Heart left ventricle (tissue), 16 donors: Measurements from ENCODE around the gene ZNF367. TPM values are rescaled to one million over a fixed set of nuclear protein-coding genes. Genes with fewer than 3 reads are reported as not detected.
A peak's percentile ranks its signal among the peaks of the same experiment; 100 is the strongest.

Source experiments
- ATAC-seq, 4 donors: fragments of 200-7000 bp; cut with Tn5 transposase; one replicate each; pipeline ENCODE4 v1.9.1; 2020 to 2022; ENCODE audit warnings: moderate library complexity in 4 of 4, mild to moderate bottlenecking in 3 of 4, moderate number of reproducible peaks in 1 of 4
- DNase-seq, 5 donors: peaks; one replicate each; pipeline ENCODE4 v3.0.0-alpha.2; 2020
- H3K27ac ChIP-seq, 12 donors: fragments of 200-600 bp; sonication (generic) in 4 of 12; one replicate each; pipeline versions ENCODE4 v1.5.0 to v1.8.0; 2016 to 2022; ENCODE audit warnings: mild to moderate bottlenecking in 2 of 12
- H3K27me3 ChIP-seq, 9 donors: fragments of 200-600 bp; sonication (generic) in 2 of 9; one replicate each; pipeline versions ENCODE4 v1.5.1 to v1.8.0; 2016 to 2022; ENCODE audit warnings: mild to moderate bottlenecking in 3 of 9
- H3K36me3 ChIP-seq, 9 donors: fragments of 200-600 bp; sonication (generic) in 2 of 9; one replicate each; pipeline versions ENCODE4 v1.5.0 to v1.8.0; 2018 to 2022; ENCODE audit warnings: mild to moderate bottlenecking in 2 of 9
- H3K4me1 ChIP-seq, 12 donors: fragments of 200-600 bp; sonication (generic) in 4 of 12; one replicate each; pipeline versions ENCODE4 v1.5.0 to v1.8.0; 2016 to 2022; ENCODE audit warnings: mild to moderate bottlenecking in 3 of 12
- H3K4me3 ChIP-seq, 12 donors: fragments of 200-600 bp; sonication (generic) in 4 of 12; one replicate each; pipeline versions ENCODE4 v1.5.0 to v1.8.0; 2017 to 2022; ENCODE audit warnings: mild to moderate bottlenecking in 9 of 12, moderate library complexity in 4 of 12
- H3K9me3 ChIP-seq, 12 donors: fragments of 200-600 bp; sonication (generic) in 4 of 12; one replicate each; pipeline versions ENCODE4 v1.5.0 to v1.8.0; 2016 to 2022; ENCODE audit warnings: mild to moderate bottlenecking in 1 of 12
- POLR2A ChIP-seq, 2 donors: fragments of 450-650 bp; IDR thresholded peaks; one replicate each; pipeline ENCODE4 v1.6.1; 2017; ENCODE audit warnings: antibody characterized with exemption in 2 of 2, mild to moderate bottlenecking in 2 of 2, moderate library complexity in 2 of 2
- WGBS, 4 donors: extraction: QIAGEN DNeasy Blood & Tissue Kit in 2 of 4; methylation state at CpG; one replicate each; pipeline versions ENCODE4 v1.1.5 to v1.1.7; 2013 to 2018; 5-methylcytosine and 5-hydroxymethylcytosine counted together
- intact Hi-C, 10 donors: fragments of 100-400 bp; cut with DNase I; formaldehyde crosslinking; loops; one replicate each; pipeline versions ENCODE4 v1.11.1 to v1.14.2; 2022
- polyA plus RNA-seq, 2 donors: library from polyadenylated mRNA; stranded (reverse); fragments of 200-250 nt; gene quantifications; one replicate each; pipeline ENCODE4 v1.2.3, GENCODE V29; 2013
- total RNA-seq, 9 donors: library from RNA; depleted of rRNA in 2 of 9; stranded (reverse); fragments of >200 nt in 2 of 9; fragmentation: NEBNext Ultra II Directional in 3 of 9; extraction: Animal tissue kit (Norgen Biotek cat#: 25700) in 3 of 9; gene quantifications; one replicate each; pipeline versions ENCODE4 v1.1.0 to v1.2.4, GENCODE V29; 2016 to 2023
- TF ChIP-seq, protein P1 (sequence below), 12 donors: fragments of 200-600 bp; sonication (generic) in 4 of 12; IDR thresholded peaks; one replicate each; pipeline versions ENCODE4 v1.5.0 to v1.8.0; 2018 to 2022; ENCODE audit warnings: antibody characterized with exemption in 12 of 12, mild to moderate bottlenecking in 5 of 12
- donor health status: ischemic (EF 13 %, LVEDD 7.1; RV severe dilation, severe dysfunction).
- donor health status: healthy with polysubstance abuse.
- donor health status: DM: no; HTN: yes; CAD: no.
- donor health status: DM: no; HTN: no; CAD: no.
- donor health status: ischemic (EF 25% LVEDD 6.9; RV normal size, moderate dysfunction).
- donor health status: ischemic (EF 25% LVEDD 5.7; RV mildly dilated, moderate dysfunction).
- donor health status: healthy.
- donor health status: DM: yes; HTN: yes; CAD: no.
- donor health status: ischemic (EF 35%, LVEDD 5.7; RV mildly dilated, moderate dysfunction).
- donor health status: nonischemic (EF 11% LVEDD 7.7; RV severe dilation, severe dysfunction).
- donor health status: DM: yes; HTN: yes; CAD: no.
- donor health status: PGD.
- donor health status: ischemic (EF 29% LVEDD 5.4; RV normal size, mild dysfunction).
- donor health status: nonischemic (EF 23%, LVEDD 6.1; RV moderate dilation, normal function).

Gene ZNF367
- total and polyA plus RNA-seq, 11 donors: 0.91 to 5.9 (median 3.2) TPM

DNA sequence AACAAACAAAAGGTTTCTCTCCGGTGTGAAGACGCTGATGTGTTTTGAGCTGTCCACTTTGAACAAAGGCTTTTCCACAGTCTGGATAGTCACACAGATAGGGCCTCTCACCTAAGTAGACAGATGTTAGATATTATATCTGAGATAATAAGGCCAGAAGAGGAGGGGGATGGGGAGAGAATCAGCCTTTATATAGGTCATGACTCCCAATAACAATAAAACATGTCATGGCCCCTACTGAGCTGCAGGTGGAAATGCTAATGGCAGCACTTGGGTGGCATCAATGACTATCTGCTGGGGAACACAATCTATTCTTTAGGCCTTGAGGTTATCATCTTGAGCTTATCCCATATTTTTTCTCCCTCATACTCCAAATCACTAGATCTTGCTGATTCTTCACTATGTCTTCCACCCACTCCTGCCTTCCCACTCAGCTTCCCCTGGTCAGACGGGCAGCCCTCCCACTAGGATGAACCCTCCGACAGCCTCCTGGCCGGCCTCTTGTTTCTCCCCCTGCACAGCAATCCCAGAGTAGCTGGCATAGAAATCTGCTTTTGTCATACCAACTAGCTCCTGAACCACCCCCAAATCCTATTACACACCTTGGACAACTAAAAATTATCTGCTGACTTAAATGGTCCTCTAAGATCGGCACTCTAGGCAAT is 23.2 kb downstream of the ZNF367 start:
- ATAC-seq (no peak), DNase-seq (no peak)
- intact Hi-C loops: no loop called here
- TF ChIP-seq, protein P1, sequence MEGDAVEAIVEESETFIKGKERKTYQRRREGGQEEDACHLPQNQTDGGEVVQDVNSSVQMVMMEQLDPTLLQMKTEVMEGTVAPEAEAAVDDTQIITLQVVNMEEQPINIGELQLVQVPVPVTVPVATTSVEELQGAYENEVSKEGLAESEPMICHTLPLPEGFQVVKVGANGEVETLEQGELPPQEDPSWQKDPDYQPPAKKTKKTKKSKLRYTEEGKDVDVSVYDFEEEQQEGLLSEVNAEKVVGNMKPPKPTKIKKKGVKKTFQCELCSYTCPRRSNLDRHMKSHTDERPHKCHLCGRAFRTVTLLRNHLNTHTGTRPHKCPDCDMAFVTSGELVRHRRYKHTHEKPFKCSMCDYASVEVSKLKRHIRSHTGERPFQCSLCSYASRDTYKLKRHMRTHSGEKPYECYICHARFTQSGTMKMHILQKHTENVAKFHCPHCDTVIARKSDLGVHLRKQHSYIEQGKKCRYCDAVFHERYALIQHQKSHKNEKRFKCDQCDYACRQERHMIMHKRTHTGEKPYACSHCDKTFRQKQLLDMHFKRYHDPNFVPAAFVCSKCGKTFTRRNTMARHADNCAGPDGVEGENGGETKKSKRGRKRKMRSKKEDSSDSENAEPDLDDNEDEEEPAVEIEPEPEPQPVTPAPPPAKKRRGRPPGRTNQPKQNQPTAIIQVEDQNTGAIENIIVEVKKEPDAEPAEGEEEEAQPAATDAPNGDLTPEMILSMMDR (IDR thresholded peaks at IDR 0.05): no peak
- no peak for TF ChIP-seq POLR2A (IDR thresholded peaks at IDR 0.05)
- Histone ChIP-seq H3K27ac (no peak overlapping the region), H3K9me3 (no peaks in the 10 kb centered on the region), H3K27me3 (no peaks in the 10 kb centered on the region), H3K4me1 (peaks cover 0 to 4% (median 0%) of the 10 kb centered on the region in 12 donors), H3K4me3 (no peak overlapping the region), H3K36me3 (peaks cover 0 to 22% (median 0%) of the 10 kb centered on the region in 9 donors)
- WGBS, 4 donors: 93 to 96% (median 96%) methylated on average over 6 of the region's 6 CpGs

DNA sequence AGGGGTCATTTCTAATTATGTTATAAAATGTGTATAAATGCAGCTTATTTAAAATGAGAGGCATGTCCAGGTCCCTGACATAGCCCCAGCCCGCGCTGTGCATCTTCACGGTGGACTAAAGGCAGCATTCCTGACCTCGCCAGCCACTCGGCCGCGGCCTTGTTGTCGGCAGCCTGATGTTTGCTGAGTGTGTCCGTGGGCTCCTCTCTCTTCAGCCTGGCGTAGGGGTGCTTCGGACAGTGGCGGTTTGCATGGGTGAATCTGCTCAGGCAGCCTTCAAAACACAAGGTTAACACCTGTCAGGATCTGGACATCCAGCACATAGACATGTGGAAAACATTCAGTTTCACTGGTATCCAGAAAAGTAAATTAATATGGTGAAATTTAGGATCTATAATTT is 25.9 kb downstream of the ZNF367 start:
- H3K4me1 ChIP-seq: peaks cover 0 to 6% (median 0%) of the 10 kb centered on the region in 12 donors
- no peak overlapping the region for H3K4me3 ChIP-seq
- TF ChIP-seq, protein P1 (IDR thresholded peaks at IDR 0.05): no peak
- TF ChIP-seq POLR2A (IDR thresholded peaks at IDR 0.05): no peak
- no peaks in the 10 kb centered on the region for H3K9me3 ChIP-seq
- ATAC-seq (no peak), DNase-seq (no peak)
- no peak overlapping the region for H3K27ac ChIP-seq
- H3K27me3 ChIP-seq: no peaks in the 10 kb centered on the region
- WGBS, 4 donors: 96 to 97% (median 96%) methylated on average over 12 of the region's 12 CpGs
- intact Hi-C loops: no loop called here
- peaks cover 0 to 33% (median 0%) of the 10 kb centered on the region in 9 donors for H3K36me3 ChIP-seq

DNA sequence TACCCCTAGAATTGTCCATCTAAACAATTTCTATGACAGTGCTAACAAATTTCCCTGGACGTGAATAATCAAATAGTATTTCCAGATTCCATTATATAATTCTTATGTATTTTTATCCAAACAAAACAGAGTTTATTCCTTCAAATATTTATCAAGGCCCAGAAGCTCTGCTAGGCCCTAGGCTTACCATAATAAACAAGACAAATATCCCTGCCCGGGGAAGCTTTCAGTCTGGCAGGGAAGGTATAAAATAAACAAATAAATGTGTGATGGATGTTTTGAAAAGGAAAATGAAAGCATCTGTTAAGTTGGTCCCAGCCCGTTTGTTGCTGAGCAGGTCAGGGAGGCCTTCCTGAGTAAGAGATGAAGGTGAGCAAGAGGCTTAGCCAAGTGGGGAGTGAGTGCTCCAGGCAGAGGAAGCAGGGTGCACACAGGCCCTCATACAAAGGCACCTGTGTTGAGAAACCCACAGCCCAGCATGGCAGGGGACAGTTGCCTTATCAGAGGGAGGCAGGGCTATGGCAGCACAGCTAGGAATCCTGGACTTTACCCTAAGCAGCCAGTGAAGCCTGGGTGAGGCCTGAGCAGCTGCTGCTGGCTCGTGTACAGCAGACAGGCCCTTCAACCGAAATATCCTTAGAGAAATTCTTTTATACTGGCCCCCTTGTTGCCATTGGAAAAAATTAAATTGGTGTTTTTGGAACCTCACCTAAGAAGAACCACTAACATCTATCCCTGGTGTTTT is 27.0 kb downstream of the ZNF367 start:
- WGBS, 4 donors: 76 to 88% (median 84%) methylated on average over 5 of the region's 5 CpGs
- peak in 1 of 4 donors; percentile 26 for ATAC-seq
- intact Hi-C loops: no loop called here

DNA sequence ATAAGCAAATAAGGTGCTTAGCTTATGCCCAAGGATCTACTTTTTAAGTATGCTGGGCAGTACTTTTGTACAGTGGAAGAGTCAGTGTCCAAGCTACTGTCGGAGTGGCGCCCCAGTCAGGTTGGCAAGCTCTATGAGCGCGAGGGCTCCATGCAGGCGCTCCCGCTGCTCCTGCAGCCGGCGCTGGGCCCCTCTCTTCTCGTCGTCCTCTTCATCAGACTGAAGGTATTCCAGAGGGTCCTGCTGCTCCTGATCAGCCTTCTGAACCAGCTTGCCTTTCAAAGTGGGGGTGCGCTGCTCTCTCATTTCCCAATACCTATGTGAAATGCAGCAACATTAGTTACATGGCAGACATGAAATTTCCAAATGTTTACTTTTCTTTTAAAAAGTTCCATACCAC is 30.0 kb downstream of the ZNF367 start:
- Histone ChIP-seq H3K4me1 (peaks cover 0 to 12% (median 2%) of the 10 kb centered on the region in 12 donors), H3K4me3 (no peak overlapping the region), H3K9me3 (no peaks in the 10 kb centered on the region), H3K36me3 (peaks cover 0 to 33% (median 0%) of the 10 kb centered on the region in 9 donors), H3K27me3 (no peaks in the 10 kb centered on the region), H3K27ac (no peak overlapping the region)
- TF ChIP-seq, protein P1 (IDR thresholded peaks at IDR 0.05): no peak
- DNase-seq: no peak
- WGBS, 4 donors: 93 to 97% (median 95%) methylated on average over 11 of the region's 11 CpGs
- no peak for ATAC-seq
- intact Hi-C loops: no loop called here

More for the DNA sequence above, 27.0 kb downstream of the ZNF367 start:
- no peaks in the 10 kb centered on the region for H3K9me3 ChIP-seq
- no peaks in the 10 kb centered on the region for H3K27me3 ChIP-seq
- no peak for DNase-seq
- H3K36me3 ChIP-seq: peaks cover 0 to 33% (median 0%) of the 10 kb centered on the region in 9 donors
- TF ChIP-seq POLR2A (IDR thresholded peaks at IDR 0.05): no peak
- TF ChIP-seq, protein P1 (IDR thresholded peaks at IDR 0.05): no peak
- H3K4me1 ChIP-seq: peaks cover 0 to 6% (median 0%) of the 10 kb centered on the region in 12 donors
- no peak overlapping the region for H3K4me3 ChIP-seq
- no peak overlapping the region for H3K27ac ChIP-seq
